ENCODE measurements around the gene CADM1. TPM values are rescaled to one million over a fixed set of nuclear protein-coding genes. Genes with fewer than 3 reads are reported as not detected.

The CADM1 gene
- total RNA-seq, 4 donors from 2014 or later = 1.2 to 2.5 (median 2.2) TPM

DNA sequence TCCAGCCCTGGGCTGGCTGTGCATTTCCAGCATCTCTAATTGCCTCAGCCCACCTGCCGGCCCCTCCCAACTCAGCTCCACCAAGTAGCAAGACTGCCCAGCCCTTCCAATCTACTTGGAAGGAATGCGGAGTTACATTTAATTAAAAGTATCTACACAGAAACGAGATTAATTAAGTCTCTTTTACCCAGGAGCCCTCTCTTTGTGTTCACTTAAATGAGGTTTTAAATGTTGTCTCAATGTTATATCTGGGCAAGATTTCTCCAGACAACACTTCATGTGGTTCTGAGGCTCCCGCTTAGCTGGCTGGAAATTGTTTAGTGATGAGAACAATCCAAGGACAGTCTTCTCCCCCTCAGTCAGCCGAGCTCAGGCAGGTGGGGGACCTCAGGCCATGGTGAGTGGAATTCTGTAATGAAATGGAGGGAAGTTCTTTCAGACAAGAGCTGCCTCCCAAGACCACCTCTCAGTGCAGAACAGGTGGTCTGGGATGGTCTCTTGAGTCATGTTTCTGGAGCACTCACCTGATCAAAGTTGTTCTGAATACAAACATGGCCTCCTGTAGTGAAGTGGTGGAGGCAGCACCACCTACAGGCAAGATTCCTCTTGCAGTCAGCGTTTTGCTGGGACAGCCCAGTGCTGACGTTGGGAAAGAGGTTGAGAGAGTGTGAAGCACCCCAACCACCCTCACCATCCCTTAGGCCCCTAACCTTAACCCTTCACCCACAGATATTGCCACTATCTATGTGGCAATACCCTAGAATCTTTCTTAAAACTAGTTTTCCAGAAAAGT is 371.6 kb downstream of the CADM1 start:
- ATAC-seq = no peak

DNA sequence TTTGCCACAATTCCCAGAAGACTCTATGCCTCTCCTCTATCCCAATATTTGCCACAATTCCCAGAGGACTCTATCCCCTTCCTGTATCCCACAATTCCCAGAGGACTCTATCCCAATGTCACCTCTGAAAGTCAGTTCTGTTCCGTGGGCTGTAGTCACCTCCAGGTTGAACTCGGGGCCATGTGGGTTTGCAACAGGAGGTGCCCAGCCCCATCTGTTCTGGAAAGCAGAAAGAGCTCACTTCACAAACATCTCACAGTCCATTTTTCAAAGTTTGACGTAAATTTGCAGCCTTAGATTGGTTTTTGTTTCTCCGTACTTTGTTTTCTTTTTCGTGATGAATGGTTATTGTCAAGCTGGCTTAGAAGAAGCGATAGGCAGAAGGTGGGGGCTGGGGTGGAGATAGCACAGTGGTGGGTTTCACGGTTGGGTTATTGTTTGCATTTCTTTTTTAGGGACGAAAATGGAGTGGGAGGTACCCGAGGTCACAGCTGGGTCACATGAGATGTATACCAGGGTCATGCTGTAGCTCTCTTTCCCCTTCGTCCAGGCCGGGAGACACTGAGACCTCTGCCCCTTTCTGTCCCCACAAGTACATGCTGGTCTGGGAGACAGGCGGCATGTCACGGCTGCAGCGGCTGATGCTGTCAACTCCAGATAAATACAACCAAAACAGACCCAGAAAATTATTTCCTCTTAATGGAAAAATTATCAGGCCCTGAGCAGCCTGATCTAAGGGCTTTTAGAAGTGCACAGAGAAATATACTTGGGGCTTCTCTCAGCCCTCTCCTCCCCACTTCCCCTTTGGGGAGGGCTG is 374.5 kb downstream of the CADM1 start:
- no peak for DNase-seq
- no peak overlapping the region for H3K4me3 ChIP-seq
- H3K9me3 ChIP-seq = no peaks in the 10 kb centered on the region
- H3K36me3 ChIP-seq = no peaks in the 10 kb centered on the region
- H3K4me1 ChIP-seq = no peaks in the 10 kb centered on the region
- no peak overlapping the region for H3K27ac ChIP-seq
- intact Hi-C loops (cut with DNase I; ENCODE audit: low total_unique reads) = no loop called here
- in situ Hi-C loops (cut with MboI; ENCODE audit: low sequenced_read_pairs in 4 of 4) = no loop called here
- H3K27me3 ChIP-seq = no peaks in the 10 kb centered on the region
- ATAC-seq = no peak
- no peak for TF ChIP-seq POLR2A (IDR thresholded peaks at IDR 0.05)
- TF ChIP-seq, protein P1, sequence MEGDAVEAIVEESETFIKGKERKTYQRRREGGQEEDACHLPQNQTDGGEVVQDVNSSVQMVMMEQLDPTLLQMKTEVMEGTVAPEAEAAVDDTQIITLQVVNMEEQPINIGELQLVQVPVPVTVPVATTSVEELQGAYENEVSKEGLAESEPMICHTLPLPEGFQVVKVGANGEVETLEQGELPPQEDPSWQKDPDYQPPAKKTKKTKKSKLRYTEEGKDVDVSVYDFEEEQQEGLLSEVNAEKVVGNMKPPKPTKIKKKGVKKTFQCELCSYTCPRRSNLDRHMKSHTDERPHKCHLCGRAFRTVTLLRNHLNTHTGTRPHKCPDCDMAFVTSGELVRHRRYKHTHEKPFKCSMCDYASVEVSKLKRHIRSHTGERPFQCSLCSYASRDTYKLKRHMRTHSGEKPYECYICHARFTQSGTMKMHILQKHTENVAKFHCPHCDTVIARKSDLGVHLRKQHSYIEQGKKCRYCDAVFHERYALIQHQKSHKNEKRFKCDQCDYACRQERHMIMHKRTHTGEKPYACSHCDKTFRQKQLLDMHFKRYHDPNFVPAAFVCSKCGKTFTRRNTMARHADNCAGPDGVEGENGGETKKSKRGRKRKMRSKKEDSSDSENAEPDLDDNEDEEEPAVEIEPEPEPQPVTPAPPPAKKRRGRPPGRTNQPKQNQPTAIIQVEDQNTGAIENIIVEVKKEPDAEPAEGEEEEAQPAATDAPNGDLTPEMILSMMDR (IDR thresholded peaks at IDR 0.05 in 4 of 5, conservative IDR thresholded peaks at IDR 0.05 in 1 of 5) = no peak

More for the DNA sequence above, 371.6 kb downstream of the CADM1 start:
- Histone ChIP-seq H3K4me3 (no peak overlapping the region), H3K9me3 (no peaks in the 10 kb centered on the region), H3K36me3 (no peaks in the 10 kb centered on the region), H3K4me1 (no peaks in the 10 kb centered on the region), H3K27ac (no peak overlapping the region), H3K27me3 (no peaks in the 10 kb centered on the region)
- in situ Hi-C loops (cut with MboI; ENCODE audit: low sequenced_read_pairs in 4 of 4) = no loop called here
- intact Hi-C loops (cut with DNase I; ENCODE audit: low total_unique reads) = no loop called here
- DNase-seq = no peak
- TF ChIP-seq, protein P1 (IDR thresholded peaks at IDR 0.05 in 4 of 5, conservative IDR thresholded peaks at IDR 0.05 in 1 of 5) = peak in 1 of 5 experiments; percentile 7
- no peak for TF ChIP-seq POLR2A (IDR thresholded peaks at IDR 0.05)

DNA sequence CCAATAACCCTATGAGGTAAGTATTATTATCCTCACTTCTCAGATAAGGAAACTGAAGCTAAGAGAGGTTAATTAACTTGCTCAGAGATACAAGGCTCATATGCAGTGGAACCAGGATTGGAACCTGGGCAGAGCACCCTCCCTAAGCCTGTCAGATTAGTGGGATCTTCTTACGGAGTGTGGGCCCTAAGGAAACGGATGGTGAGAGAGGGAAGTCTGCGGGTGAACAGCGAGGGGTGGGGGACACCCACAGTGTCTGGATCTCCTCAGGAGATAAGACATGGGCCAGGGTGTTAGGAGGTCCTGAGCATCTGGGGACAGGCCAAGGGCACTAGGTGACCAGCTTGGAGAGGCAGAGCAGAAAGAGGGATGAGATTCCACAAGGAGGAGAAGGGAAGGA is 376.0 kb downstream of the CADM1 start:
- ATAC-seq = no peak
- Histone ChIP-seq H3K27me3 (no peaks in the 10 kb centered on the region), H3K9me3 (no peaks in the 10 kb centered on the region), H3K4me3 (no peak overlapping the region), H3K27ac (no peak overlapping the region), H3K4me1 (no peaks in the 10 kb centered on the region), H3K36me3 (no peaks in the 10 kb centered on the region)
- in situ Hi-C loops (cut with MboI; ENCODE audit: low sequenced_read_pairs in 4 of 4) = no loop called here
- intact Hi-C loops (cut with DNase I; ENCODE audit: low total_unique reads) = no loop called here
- DNase-seq = no peak
- TF ChIP-seq POLR2A (IDR thresholded peaks at IDR 0.05) = no peak
- TF ChIP-seq, protein P1 (IDR thresholded peaks at IDR 0.05 in 4 of 5, conservative IDR thresholded peaks at IDR 0.05 in 1 of 5) = no peak

DNA sequence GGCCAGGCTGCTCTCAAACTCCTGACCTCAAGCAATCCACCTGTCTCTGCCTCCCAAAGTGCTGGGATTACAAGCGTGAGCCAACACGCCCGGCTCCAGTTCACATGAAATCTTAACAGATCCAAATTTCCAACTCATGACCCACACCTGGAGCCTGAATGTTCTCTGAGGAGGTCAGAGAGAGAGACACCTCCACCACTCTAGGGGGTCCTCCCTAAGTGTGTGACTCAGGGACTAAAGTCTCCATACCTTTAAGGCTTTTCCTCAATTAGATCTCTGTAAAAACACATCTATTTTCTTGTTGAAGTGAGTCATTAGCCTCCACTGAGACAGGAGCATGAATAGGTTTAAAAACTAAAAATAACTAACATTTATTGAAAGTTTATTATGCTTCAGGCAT is 376.4 kb downstream of the CADM1 start:
- H3K4me3 ChIP-seq = no peak overlapping the region
- H3K36me3 ChIP-seq = no peaks in the 10 kb centered on the region
- H3K27me3 ChIP-seq = no peaks in the 10 kb centered on the region
- H3K4me1 ChIP-seq = no peaks in the 10 kb centered on the region
- no peak for DNase-seq
- H3K9me3 ChIP-seq = no peaks in the 10 kb centered on the region
- ATAC-seq = no peak
- in situ Hi-C loops (cut with MboI; ENCODE audit: low sequenced_read_pairs in 4 of 4) (no loop called here), intact Hi-C loops (cut with DNase I; ENCODE audit: low total_unique reads) (no loop called here)
- H3K27ac ChIP-seq = no peak overlapping the region
- TF ChIP-seq, protein P1 (IDR thresholded peaks at IDR 0.05 in 4 of 5, conservative IDR thresholded peaks at IDR 0.05 in 1 of 5) = no peak
- no peak for TF ChIP-seq POLR2A (IDR thresholded peaks at IDR 0.05)

Measured in gastrocnemius medialis (tissue), 4 donors.